HepG2 (cell line): ENCODE measurements around the gene CD180. TPM values are rescaled to one million over a fixed set of nuclear protein-coding genes. Genes with fewer than 3 reads are reported as not detected.

Experiments
- DNMT1 ChIP-seq: sonication (generic); formaldehyde crosslinking; IDR thresholded peaks from 2 replicates; pipeline ENCODE4 v1.5.1; 2020; ENCODE audit warnings: mild to moderate bottlenecking, missing genetic modification reagents
- FOXP1 ChIP-seq, 2 experiments: fragments of 450-650 bp in 1 of 2; IDR thresholded peaks; 2 replicates each; pipeline ENCODE4 v1.6.1; 2017 to 2018; ENCODE audit warnings: antibody characterized with exemption in 1 of 2
- MEF2D ChIP-seq: sonication (generic); formaldehyde crosslinking; IDR thresholded peaks from 2 replicates; pipeline ENCODE4 v1.5.1; 2020; ENCODE audit warnings: mild to moderate bottlenecking, missing genetic modification reagents
- PTBP1 ChIP-seq: fragments of 200-400 bp; formaldehyde crosslinking; IDR thresholded peaks from 2 replicates; pipeline ENCODE4 v1.6.1; 2018; ENCODE audit warnings: low read length, low read depth; ENCODE audit not compliant: poor library complexity, severe bottlenecking
- SMAD1 ChIP-seq: sonication (generic); formaldehyde crosslinking; IDR thresholded peaks from 2 replicates; pipeline ENCODE4 v1.4.0; 2020; ENCODE audit warnings: missing genetic modification reagents, low read depth, mild to moderate bottlenecking, borderline replicate concordance
- SNAPC2 ChIP-seq: sonication (generic); formaldehyde crosslinking; IDR thresholded peaks from 2 replicates; pipeline ENCODE4 v1.8.1; 2022; ENCODE audit warnings: mild to moderate bottlenecking, missing genetic modification reagents
- STAG1 ChIP-seq: sonication (generic); formaldehyde crosslinking; IDR thresholded peaks from 2 replicates; pipeline ENCODE4 v1.4.0; 2020; ENCODE audit warnings: missing genetic modification reagents
- THYN1 ChIP-seq: sonication (generic); formaldehyde crosslinking; IDR thresholded peaks from 2 replicates; pipeline ENCODE4 v1.8.1; 2023; ENCODE audit warnings: low read depth, mild to moderate bottlenecking, moderate library complexity, missing genetic modification reagents, borderline replicate concordance
- ZNF552 ChIP-seq: sonication (generic); formaldehyde crosslinking; IDR thresholded peaks from 2 replicates; pipeline ENCODE4 v1.9.0; 2022; ENCODE audit warnings: missing genetic modification reagents, mild to moderate bottlenecking, borderline replicate concordance
- polyA plus RNA-seq, 8 experiments: library from polyadenylated mRNA; depleted of rRNA in 3 of 8; stranded (reverse) in 7 of 8; unstranded in 1 of 8; fragments of >200 nt; fragmentation: Illumina TruSeq in 4 of 8; extraction: Trizol in 4 of 8; gene quantifications; 2 replicates each; pipeline versions ENCODE4 v1.2.1 to v1.2.3, GENCODE V29; 2011 to 2016; ENCODE audit warnings: low read depth in 4 of 8, missing spikeins in 1 of 8, mixed read lengths in 1 of 8; ENCODE audit not compliant: insufficient read depth in 1 of 8
- total RNA-seq, 5 experiments: library from RNA; depleted of rRNA; stranded (reverse); fragments of >200 nt; fragmentation: Illumina TruSeq; extraction: Trizol; gene quantifications; 2 replicates each; pipeline ENCODE4 v1.2.3, GENCODE V29; 2016; ENCODE audit warnings: low read depth in 1 of 5
- TF ChIP-seq, protein P1 (sequence below): IDR thresholded peaks from 2 replicates; pipeline ENCODE4 v1.6.1; 2016; ENCODE audit warnings: missing compliant biosample characterization, missing genetic modification reagents, borderline replicate concordance
- TF ChIP-seq, protein P2 (sequence below): fragments of 450-650 bp; IDR thresholded peaks from 2 replicates; pipeline ENCODE4 v1.6.1; 2017; ENCODE audit warnings: mild to moderate bottlenecking
- TF ChIP-seq, protein P3 (sequence below): sonication (generic); formaldehyde crosslinking; conservative IDR thresholded peaks from 2 replicates; pipeline ENCODE4 v1.8.0; 2022; ENCODE audit warnings: low read depth, missing genetic modification reagents
- TF ChIP-seq, protein P4 (sequence below): sonication (generic); formaldehyde crosslinking; IDR thresholded peaks from 2 replicates; pipeline ENCODE4 v1.4.0; 2020; ENCODE audit warnings: missing genetic modification reagents, borderline replicate concordance
- TF ChIP-seq, protein P5 (sequence below): IDR thresholded peaks from 2 replicates; pipeline ENCODE4 v1.6.1; 2016
- TF ChIP-seq, protein P6 (sequence below): sonication (generic); formaldehyde crosslinking; IDR thresholded peaks from 2 replicates; pipeline ENCODE4 v1.5.0; 2020; ENCODE audit warnings: mild to moderate bottlenecking, missing genetic modification reagents, moderate library complexity
- TF ChIP-seq, protein P7 (sequence below): sonication (generic); formaldehyde crosslinking; IDR thresholded peaks from 2 replicates; pipeline ENCODE4 v1.4.0; 2020; ENCODE audit warnings: mild to moderate bottlenecking, low read depth, missing genetic modification reagents

CD180 gene
- total and polyA plus RNA-seq, 2 of the 13 experiments (the other 11 are each of a cell fraction or from before 2014, with no cell fraction given): not detected

DNA sequence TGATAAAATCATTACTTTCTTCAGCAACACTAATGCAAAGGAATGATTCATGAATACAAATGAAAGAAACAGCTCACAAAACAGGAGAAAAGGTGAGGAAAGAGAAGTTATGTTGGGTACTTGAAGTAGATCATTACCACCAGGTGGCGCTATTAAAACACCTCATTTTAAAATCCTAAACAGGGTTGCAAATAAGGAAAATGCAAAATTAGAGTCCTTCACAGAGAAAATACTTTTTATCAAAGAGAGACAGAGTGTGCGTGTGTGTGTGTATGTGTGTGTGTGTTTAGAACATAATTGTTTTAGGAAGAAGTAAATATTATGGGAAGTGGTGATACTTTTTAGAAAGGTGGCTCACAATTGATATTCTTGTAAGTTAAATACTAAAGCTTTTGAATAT is 49.5 kb upstream of the CD180 start (continued):
- TF ChIP-seq THYN1 (CRISPR knock-in tag) (no peak), STAG1 (CRISPR knock-in tag) (peak; percentile 88), DNMT1 (CRISPR knock-in tag) (no peak), SNAPC2 (CRISPR knock-in tag) (no peak), SMAD1 (CRISPR knock-in tag) (no peak), ZNF552 (no peak), FOXP1 (IDR thresholded peaks at IDR 0.05) (no peak), FOXP1 (CRISPR knock-in tag; IDR thresholded peaks at IDR 0.05) (no peak), MEF2D (CRISPR knock-in tag) (no peak), PTBP1 (no peak)
- TF ChIP-seq, protein P1, sequence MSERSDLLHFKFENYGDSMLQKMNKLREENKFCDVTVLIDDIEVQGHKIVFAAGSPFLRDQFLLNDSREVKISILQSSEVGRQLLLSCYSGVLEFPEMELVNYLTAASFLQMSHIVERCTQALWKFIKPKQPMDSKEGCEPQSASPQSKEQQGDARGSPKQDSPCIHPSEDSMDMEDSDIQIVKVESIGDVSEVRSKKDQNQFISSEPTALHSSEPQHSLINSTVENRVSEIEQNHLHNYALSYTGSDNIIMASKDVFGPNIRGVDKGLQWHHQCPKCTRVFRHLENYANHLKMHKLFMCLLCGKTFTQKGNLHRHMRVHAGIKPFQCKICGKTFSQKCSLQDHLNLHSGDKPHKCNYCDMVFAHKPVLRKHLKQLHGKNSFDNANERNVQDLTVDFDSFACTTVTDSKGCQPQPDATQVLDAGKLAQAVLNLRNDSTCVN: no peak
- TF ChIP-seq, protein P2, sequence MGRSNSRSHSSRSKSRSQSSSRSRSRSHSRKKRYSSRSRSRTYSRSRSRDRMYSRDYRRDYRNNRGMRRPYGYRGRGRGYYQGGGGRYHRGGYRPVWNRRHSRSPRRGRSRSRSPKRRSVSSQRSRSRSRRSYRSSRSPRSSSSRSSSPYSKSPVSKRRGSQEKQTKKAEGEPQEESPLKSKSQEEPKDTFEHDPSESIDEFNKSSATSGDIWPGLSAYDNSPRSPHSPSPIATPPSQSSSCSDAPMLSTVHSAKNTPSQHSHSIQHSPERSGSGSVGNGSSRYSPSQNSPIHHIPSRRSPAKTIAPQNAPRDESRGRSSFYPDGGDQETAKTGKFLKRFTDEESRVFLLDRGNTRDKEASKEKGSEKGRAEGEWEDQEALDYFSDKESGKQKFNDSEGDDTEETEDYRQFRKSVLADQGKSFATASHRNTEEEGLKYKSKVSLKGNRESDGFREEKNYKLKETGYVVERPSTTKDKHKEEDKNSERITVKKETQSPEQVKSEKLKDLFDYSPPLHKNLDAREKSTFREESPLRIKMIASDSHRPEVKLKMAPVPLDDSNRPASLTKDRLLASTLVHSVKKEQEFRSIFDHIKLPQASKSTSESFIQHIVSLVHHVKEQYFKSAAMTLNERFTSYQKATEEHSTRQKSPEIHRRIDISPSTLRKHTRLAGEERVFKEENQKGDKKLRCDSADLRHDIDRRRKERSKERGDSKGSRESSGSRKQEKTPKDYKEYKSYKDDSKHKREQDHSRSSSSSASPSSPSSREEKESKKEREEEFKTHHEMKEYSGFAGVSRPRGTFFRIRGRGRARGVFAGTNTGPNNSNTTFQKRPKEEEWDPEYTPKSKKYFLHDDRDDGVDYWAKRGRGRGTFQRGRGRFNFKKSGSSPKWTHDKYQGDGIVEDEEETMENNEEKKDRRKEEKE: no peak
- TF ChIP-seq, protein P3, sequence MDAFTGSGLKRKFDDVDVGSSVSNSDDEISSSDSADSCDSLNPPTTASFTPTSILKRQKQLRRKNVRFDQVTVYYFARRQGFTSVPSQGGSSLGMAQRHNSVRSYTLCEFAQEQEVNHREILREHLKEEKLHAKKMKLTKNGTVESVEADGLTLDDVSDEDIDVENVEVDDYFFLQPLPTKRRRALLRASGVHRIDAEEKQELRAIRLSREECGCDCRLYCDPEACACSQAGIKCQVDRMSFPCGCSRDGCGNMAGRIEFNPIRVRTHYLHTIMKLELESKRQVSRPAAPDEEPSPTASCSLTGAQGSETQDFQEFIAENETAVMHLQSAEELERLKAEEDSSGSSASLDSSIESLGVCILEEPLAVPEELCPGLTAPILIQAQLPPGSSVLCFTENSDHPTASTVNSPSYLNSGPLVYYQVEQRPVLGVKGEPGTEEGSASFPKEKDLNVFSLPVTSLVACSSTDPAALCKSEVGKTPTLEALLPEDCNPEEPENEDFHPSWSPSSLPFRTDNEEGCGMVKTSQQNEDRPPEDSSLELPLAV (CRISPR knock-in tag): no peak
- TF ChIP-seq, protein P4, sequence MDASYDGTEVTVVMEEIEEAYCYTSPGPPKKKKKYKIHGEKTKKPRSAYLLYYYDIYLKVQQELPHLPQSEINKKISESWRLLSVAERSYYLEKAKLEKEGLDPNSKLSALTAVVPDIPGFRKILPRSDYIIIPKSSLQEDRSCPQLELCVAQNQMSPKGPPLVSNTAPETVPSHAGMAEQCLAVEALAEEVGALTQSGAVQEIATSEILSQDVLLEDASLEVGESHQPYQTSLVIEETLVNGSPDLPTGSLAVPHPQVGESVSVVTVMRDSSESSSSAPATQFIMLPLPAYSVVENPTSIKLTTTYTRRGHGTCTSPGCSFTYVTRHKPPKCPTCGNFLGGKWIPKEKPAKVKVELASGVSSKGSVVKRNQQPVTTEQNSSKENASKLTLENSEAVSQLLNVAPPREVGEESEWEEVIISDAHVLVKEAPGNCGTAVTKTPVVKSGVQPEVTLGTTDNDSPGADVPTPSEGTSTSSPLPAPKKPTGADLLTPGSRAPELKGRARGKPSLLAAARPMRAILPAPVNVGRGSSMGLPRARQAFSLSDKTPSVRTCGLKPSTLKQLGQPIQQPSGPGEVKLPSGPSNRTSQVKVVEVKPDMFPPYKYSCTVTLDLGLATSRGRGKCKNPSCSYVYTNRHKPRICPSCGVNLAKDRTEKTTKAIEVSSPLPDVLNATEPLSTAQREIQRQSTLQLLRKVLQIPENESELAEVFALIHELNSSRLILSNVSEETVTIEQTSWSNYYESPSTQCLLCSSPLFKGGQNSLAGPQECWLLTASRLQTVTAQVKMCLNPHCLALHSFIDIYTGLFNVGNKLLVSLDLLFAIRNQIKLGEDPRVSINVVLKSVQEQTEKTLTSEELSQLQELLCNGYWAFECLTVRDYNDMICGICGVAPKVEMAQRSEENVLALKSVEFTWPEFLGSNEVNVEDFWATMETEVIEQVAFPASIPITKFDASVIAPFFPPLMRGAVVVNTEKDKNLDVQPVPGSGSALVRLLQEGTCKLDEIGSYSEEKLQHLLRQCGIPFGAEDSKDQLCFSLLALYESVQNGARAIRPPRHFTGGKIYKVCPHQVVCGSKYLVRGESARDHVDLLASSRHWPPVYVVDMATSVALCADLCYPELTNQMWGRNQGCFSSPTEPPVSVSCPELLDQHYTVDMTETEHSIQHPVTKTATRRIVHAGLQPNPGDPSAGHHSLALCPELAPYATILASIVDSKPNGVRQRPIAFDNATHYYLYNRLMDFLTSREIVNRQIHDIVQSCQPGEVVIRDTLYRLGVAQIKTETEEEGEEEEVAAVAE (CRISPR knock-in tag): no peak
- TF ChIP-seq, protein P5, sequence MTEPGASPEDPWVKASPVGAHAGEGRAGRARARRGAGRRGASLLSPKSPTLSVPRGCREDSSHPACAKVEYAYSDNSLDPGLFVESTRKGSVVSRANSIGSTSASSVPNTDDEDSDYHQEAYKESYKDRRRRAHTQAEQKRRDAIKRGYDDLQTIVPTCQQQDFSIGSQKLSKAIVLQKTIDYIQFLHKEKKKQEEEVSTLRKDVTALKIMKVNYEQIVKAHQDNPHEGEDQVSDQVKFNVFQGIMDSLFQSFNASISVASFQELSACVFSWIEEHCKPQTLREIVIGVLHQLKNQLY (CRISPR knock-in tag): no peak
- TF ChIP-seq, protein P6, sequence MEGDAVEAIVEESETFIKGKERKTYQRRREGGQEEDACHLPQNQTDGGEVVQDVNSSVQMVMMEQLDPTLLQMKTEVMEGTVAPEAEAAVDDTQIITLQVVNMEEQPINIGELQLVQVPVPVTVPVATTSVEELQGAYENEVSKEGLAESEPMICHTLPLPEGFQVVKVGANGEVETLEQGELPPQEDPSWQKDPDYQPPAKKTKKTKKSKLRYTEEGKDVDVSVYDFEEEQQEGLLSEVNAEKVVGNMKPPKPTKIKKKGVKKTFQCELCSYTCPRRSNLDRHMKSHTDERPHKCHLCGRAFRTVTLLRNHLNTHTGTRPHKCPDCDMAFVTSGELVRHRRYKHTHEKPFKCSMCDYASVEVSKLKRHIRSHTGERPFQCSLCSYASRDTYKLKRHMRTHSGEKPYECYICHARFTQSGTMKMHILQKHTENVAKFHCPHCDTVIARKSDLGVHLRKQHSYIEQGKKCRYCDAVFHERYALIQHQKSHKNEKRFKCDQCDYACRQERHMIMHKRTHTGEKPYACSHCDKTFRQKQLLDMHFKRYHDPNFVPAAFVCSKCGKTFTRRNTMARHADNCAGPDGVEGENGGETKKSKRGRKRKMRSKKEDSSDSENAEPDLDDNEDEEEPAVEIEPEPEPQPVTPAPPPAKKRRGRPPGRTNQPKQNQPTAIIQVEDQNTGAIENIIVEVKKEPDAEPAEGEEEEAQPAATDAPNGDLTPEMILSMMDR (CRISPR knock-in tag): peak; percentile 71
- TF ChIP-seq, protein P7, sequence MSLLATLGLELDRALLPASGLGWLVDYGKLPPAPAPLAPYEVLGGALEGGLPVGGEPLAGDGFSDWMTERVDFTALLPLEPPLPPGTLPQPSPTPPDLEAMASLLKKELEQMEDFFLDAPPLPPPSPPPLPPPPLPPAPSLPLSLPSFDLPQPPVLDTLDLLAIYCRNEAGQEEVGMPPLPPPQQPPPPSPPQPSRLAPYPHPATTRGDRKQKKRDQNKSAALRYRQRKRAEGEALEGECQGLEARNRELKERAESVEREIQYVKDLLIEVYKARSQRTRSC: no peak
